SH-SY5Y (cell line): ENCODE data around the gene UST.

Experiments used
- GATA2 ChIP-seq: IDR thresholded peaks from 2 replicates; pipeline ENCODE4 v1.6.1; 2011; ENCODE audit warnings: mild to moderate bottlenecking, low read depth, low read length
- GATA3 ChIP-seq: IDR thresholded peaks from 2 replicates; pipeline ENCODE4 v1.6.1; 2011; ENCODE audit warnings: low read depth, mild to moderate bottlenecking, low read length, moderate library complexity

GRCh38 chr6:149085557-149085938 lies 338.7 kb downstream of the UST start:
- no peak for TF ChIP-seq GATA2
- no peak for TF ChIP-seq GATA3
